ENCODE measurements around the gene PARVB.

The PARVB gene

DNA sequence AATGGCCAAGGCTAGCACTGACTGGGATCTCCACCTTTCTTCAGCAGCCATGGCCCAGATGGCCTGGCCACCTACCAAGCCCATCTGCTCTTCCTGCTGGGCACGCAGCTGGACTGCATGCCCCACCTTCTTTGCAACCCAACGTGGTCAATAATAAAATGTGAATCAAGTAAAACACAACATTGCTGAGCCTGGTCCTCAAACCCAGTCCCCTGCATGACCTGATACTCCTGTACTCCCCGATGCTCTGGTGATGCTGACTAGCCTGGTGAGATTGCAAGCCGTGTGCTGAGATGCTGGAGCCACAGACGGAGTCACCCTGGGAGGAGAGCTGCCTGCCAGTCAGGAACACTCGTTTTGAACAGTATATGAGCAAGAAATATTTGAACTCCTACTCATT lies 190.7 kb downstream of the PARVB start:
- no peak for DNase-seq (ENCODE audit: low read depth, low spot score)

DNA sequence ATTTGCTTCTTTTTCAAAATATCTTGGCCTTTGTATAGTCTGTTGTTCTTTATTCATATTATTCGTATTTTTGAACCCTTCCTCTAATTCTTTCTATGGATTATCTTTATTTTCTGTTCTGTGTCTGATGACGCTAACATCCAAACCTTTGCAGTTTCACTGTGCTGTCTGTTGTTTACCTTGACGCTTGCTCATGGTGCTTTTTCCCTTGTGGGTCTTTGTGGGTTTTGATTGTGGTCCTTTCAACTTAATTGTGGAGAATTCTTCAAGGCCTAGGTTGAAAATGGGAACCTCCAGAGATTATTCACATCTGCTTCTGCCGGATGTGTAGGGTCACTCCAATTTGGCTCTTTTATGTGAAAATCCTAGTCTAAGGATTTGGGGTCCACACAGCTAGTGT lies 191.2 kb downstream of the PARVB start:
- DNase-seq (ENCODE audit: low read depth, low spot score), result no peak

DNA sequence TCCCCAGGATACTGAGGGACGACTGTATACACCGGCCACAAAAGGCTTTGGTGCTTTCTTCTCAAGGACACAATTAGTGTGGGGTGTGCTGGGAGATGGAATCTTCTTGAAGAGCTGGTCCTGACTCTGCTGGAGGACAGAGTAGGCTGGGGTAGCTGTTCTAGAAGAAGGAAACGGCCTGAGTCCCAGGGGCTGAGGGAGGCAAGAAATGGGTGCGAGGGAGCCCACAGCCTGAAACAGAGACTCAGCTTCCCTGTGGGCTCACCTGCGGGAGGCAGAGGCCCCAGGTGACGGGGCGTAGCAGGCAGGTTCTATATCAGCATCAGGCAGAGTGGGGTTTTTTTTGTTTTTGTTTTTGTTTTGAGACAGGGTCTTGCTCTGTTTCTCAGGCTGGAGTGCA lies 193.2 kb downstream of the PARVB start:
- DNase-seq (ENCODE audit: low read depth, low spot score), result no peak

DNA sequence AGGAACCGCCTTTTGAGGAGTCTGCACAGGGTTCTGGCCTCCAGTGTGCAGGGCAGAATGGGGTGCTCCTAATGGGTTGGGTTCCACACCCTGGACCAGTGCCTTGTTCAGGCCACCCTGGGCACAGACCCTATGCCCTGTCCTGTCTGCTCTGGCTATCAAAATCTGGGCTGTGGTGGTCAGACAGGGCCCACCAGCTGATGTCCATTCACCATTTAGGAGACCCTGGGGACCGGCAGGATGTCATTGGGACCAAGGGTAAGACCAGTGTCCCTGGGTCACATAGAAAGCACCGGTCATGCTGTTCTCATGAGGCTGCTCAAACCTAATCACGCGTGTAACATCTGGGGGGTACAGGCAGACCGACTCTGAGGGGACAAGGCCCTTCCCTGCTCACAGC lies 194.0 kb downstream of the PARVB start:
- no peak for DNase-seq (ENCODE audit: low read depth, low spot score)

DNA sequence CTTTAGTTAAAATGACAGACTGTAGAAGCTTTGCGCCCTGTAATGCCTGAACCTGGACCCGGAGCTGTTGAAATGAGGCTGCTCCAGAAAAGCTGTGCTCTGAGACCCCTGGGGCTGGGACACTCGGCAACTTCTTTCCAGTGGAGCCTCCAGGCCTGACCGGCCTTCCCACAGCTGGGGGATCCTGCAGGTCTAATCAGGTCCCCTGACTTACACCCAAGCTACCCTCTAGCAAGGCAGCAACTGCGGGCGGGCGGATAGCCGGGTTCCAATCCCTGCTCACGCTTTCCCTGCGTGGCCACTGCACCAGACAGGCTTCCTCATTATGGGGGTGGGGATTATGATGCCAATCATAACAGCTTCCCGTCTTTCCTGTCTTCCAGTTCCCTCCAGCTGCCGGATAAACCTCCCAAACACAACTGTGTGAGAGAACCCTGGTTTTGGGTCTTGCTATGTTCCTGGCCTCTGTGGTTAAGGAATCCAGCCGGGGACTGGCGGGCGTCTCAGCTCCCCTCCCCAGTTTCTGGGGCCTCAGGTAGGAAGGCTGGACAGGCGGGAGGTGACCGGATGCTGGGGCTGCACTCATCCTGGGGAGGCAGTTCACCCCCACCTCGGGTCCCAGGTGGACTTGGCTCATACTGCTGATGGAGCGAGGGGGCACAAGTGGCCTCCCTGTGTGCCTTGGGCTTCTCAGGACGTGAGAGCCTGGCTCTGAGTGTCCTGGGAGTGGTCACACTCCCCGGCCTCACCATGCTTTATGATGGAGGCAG lies 195.2 kb downstream of the PARVB start:
- DNase-seq (ENCODE audit: low read depth, low spot score), result no peak

DNA sequence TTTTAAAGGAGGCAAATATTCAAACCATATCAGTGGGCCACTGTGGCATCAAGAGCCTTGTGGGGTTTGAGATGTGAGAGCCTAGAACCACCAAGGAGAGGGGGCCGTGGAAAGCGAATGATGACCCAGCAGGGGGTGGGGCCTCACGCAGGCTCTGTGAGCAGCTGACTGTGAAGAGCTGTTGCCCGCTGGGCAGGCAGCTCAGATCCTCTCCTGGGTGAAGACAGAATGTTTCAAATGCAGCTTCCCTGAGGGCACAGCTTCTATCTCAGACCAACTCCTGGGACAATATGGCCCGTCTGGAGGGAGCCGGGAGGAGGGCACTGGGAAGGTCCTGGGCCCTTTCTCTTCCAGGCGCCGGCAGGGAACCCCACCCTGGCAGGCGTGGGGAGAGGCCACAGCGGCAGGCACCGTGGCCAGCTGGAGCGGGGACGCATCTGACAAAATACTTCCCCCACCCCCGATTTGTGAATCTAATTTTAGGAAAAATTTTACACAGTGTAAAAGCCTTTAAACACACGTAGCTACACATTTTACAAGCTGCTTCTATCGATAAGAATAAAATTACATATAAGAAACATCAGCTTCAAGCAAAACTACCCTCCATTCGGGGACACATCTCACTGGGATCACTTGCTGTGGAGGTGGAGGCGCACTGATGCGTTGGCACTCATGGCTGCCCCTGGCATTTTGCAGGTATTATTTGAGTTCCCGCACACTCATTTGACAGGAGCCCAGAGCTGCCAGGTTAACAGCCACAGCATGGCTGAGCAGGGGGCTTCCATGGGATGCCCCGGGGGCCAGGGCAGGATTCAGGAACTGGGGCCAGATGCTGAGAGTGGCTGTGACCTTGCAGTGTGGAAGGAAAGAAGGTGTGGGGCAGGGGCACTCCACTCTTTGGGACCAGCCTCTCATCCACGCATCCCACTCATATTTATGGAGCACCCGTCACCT lies 196.9 kb downstream of the PARVB start:
- DNase-seq (ENCODE audit: low read depth, low spot score), result no peak

DNA sequence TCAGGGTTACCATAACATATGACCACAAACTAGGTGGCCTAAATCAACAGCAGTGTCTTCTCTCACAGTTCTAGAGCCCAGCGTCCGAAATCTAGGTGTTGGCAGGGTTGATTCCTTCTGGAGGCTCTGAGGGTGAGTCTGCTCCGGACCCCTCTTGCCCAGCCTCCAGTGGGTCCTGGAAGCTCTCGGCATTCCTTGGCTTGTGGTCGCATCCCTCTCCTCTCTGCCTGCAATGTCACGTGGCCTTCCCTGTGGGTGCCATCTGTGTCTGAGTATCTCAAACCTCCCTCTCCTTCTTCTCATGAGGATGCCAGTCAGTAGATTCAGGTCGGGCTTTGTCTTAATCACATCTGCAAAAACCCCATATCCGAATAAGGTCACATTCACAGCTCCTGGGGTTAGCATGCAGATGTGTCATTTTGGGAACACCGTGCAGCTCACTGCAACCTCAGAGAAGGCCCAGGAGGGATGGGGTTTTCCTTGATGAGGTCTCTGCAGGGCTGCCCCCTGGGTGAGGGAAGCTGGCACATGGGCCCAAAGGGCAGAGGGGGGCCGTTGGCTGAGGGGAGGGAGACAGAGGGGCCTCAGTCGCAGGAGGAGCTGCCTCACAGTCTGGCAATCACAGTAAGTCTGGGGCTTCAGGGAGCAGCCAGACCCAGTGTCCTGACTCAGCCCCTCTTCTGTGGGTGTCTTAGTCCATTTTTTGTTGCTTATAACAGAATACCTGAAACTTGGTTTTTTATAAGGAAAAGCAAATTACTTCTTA lies 197.8 kb downstream of the PARVB start:
- DNase-seq (ENCODE audit: low read depth, low spot score), result no peak
